ENCODE measurements around the gene FBXW5. TPM values are rescaled to one million over a fixed set of nuclear protein-coding genes. Genes with fewer than 3 reads are reported as not detected.

FBXW5 gene
- total RNA-seq, 1 donor from 2014 or later, result 100.0 TPM

GRCh38 chr9:136896027-136896426 lies 48.5 kb downstream of the FBXW5 start:
- no peak overlapping the region for H3K27ac Mint-ChIP-seq (ENCODE audit: unreplicated experiment)
- no peak for TF ChIP-seq CTCF (IDR thresholded peaks at IDR 0.05; ENCODE audit: unreplicated experiment)
- H3K4me1 Mint-ChIP-seq (ENCODE audit: unreplicated experiment), result peaks cover 7% of the 10 kb centered on the region
- H3K9me3 Mint-ChIP-seq (ENCODE audit: unreplicated experiment), result no peaks in the 10 kb centered on the region
- H3K36me3 Mint-ChIP-seq (ENCODE audit: low read depth, unreplicated experiment), result peaks cover 23% of the 10 kb centered on the region
- no peak for DNase-seq (ENCODE audit: low spot score)
- peaks cover 2% of the 10 kb centered on the region for H3K27me3 Mint-ChIP-seq (ENCODE audit: unreplicated experiment)
- H3K4me3 Mint-ChIP-seq (ENCODE audit: unreplicated experiment), result peak overlapping the region; percentile 67

GRCh38 chr9:136890661-136891060 lies 53.9 kb downstream of the FBXW5 start:
- Mint-ChIP-seq H3K27ac (ENCODE audit: unreplicated experiment) (no peak overlapping the region), H3K4me3 (ENCODE audit: unreplicated experiment) (no peak overlapping the region), H3K4me1 (ENCODE audit: unreplicated experiment) (peaks cover 6% of the 10 kb centered on the region), H3K9me3 (ENCODE audit: unreplicated experiment) (no peaks in the 10 kb centered on the region), H3K36me3 (ENCODE audit: low read depth, unreplicated experiment) (peaks cover 11% of the 10 kb centered on the region), H3K27me3 (ENCODE audit: unreplicated experiment) (peaks cover 8% of the 10 kb centered on the region)
- DNase-seq (ENCODE audit: low spot score), result no peak
- TF ChIP-seq CTCF (IDR thresholded peaks at IDR 0.05; ENCODE audit: unreplicated experiment), result no peak

Other genes starting within 250 kb of the FBXW5 start
- 293 TPM for gene DIPK1B, start 232.2 kb downstream of the FBXW5 start, total RNA-seq (ENCODE audit: unreplicated experiment)
- not detected for gene LCN10, start 201.8 kb downstream of the FBXW5 start, total RNA-seq (ENCODE audit: unreplicated experiment)
- not detected for gene LCN6, start 196.2 kb downstream of the FBXW5 start, total RNA-seq (ENCODE audit: unreplicated experiment)
- gene LCN8, start 186.5 kb downstream of the FBXW5 start, total RNA-seq (ENCODE audit: unreplicated experiment), result not detected
- 0.49 TPM for gene LCN15, start 180.2 kb downstream of the FBXW5 start, total RNA-seq (ENCODE audit: unreplicated experiment)
- gene TMEM141, start 153.4 kb downstream of the FBXW5 start, total RNA-seq (ENCODE audit: unreplicated experiment), result 73.0 TPM
- 1.2 TPM for gene CCDC183, start 148.4 kb downstream of the FBXW5 start, total RNA-seq (ENCODE audit: unreplicated experiment)
- gene RABL6, start 136.8 kb downstream of the FBXW5 start, total RNA-seq (ENCODE audit: unreplicated experiment), result 88.4 TPM
- 0.80 TPM for gene AJM1, start 102.3 kb downstream of the FBXW5 start, total RNA-seq (ENCODE audit: unreplicated experiment)
- 134 TPM for gene PHPT1, start 95.3 kb downstream of the FBXW5 start, total RNA-seq (ENCODE audit: unreplicated experiment)
- 10.0 TPM for gene MAMDC4, start 92.4 kb downstream of the FBXW5 start, total RNA-seq (ENCODE audit: unreplicated experiment)
- gene EDF1, start 78.4 kb downstream of the FBXW5 start, total RNA-seq (ENCODE audit: unreplicated experiment), result 286 TPM
- 21.7 TPM for gene TRAF2, start 58.2 kb downstream of the FBXW5 start, total RNA-seq (ENCODE audit: unreplicated experiment)
- 1.1 TPM for gene C8G, start 505 bp upstream of the FBXW5 start, total RNA-seq (ENCODE audit: unreplicated experiment)
- 1.5 TPM for gene LCN12, start 7.5 kb upstream of the FBXW5 start, total RNA-seq (ENCODE audit: unreplicated experiment)
- not detected for gene PTGDS, start 32.8 kb upstream of the FBXW5 start, total RNA-seq (ENCODE audit: unreplicated experiment)
- gene LCNL1, start 38.3 kb upstream of the FBXW5 start, total RNA-seq (ENCODE audit: unreplicated experiment), result not detected
- 8.3 TPM for gene PAXX, start 47.7 kb upstream of the FBXW5 start, total RNA-seq (ENCODE audit: unreplicated experiment)
- not detected for gene CLIC3, start 51.8 kb upstream of the FBXW5 start, total RNA-seq (ENCODE audit: unreplicated experiment)
- gene ABCA2, start 83.5 kb upstream of the FBXW5 start, total RNA-seq (ENCODE audit: unreplicated experiment), result 2.1 TPM
- not detected for gene FUT7, start 87.3 kb upstream of the FBXW5 start, total RNA-seq (ENCODE audit: unreplicated experiment)
- gene NPDC1, start 101.4 kb upstream of the FBXW5 start, total RNA-seq (ENCODE audit: unreplicated experiment), result 116 TPM
- 55.6 TPM for gene ENTPD2, start 109.3 kb upstream of the FBXW5 start, total RNA-seq (ENCODE audit: unreplicated experiment)
- gene SAPCD2, start 125.8 kb upstream of the FBXW5 start, total RNA-seq (ENCODE audit: unreplicated experiment), result 1.0 TPM
- 3.2 TPM for gene UAP1L1, start 132.8 kb upstream of the FBXW5 start, total RNA-seq (ENCODE audit: unreplicated experiment)
- gene MAN1B1, start 142.2 kb upstream of the FBXW5 start, total RNA-seq (ENCODE audit: unreplicated experiment), result 70.4 TPM
- gene DPP7, start 170.0 kb upstream of the FBXW5 start, total RNA-seq (ENCODE audit: unreplicated experiment), result 6.1 TPM
- gene GRIN1, start 194.4 kb upstream of the FBXW5 start, total RNA-seq (ENCODE audit: unreplicated experiment), result not detected
- gene LRRC26, start 225.3 kb upstream of the FBXW5 start, total RNA-seq (ENCODE audit: unreplicated experiment), result not detected
- gene TMEM210, start 227.3 kb upstream of the FBXW5 start, total RNA-seq (ENCODE audit: unreplicated experiment), result not detected
- gene ANAPC2, start 243.8 kb upstream of the FBXW5 start, total RNA-seq (ENCODE audit: unreplicated experiment), result 76.8 TPM
- 53.8 TPM for gene SSNA1, start 243.9 kb upstream of the FBXW5 start, total RNA-seq (ENCODE audit: unreplicated experiment)